Measurements from ENCODE around the gene FNDC10. TPM values are rescaled to one million over a fixed set of nuclear protein-coding genes. Genes with fewer than 3 reads are reported as not detected.

FNDC10 gene
- total and polyA plus RNA-seq, 9 of the 15 experiments (the other 6 are each of a cell fraction or from before 2014, with no cell fraction given) = 0.08 to 6.3 (median 1.6) TPM

DNA sequence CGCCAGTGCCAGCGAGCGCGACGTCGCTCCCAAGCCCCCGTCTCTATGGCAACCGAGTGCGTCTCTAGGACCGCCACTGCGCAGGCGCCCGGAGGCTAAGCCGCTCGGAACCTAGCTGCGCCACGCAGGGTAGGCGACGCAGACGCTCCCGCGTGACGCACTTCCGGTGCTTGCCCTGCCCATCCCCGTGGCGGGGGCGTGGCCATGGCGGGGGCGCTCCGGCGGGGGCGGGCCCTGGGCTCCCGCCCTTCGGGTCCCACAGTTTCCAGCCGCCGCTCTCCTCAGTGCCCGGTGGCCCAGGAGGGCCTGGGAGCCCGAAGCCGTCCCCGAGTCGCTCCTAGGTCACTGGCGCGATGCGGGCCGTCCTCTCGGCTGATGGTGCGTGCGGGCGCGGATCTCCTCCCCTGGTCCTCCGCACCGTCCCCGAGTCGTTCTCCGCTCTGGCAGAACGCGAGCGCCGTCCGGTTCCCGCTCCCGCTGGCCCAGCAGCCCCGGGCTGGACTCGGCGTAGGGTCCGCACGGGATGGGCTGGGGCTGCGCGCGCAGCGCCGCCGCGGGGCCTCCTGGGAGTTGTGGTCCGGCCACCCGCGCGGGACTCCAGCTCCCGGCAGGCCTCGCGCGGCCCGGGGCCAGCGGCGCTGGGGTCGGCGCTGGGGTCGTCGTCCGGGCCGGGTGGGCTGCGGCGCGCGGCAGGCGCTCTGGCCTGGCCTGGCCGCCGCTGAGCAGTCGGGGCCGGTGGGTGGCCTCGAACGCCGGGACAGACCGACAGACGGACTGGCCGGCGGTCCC, 15.5 kb upstream of the FNDC10 start, which contains the start of gene MIB2 (continued):
- TF ChIP-seq CCAR2 (IDR thresholded peaks at IDR 0.05; ENCODE audit: low read depth, low read length) = no peak
- TF ChIP-seq CXXC5 (CRISPR knock-in tag; IDR thresholded peaks at IDR 0.05) = peak; percentile 84
- TF ChIP-seq, protein P1, sequence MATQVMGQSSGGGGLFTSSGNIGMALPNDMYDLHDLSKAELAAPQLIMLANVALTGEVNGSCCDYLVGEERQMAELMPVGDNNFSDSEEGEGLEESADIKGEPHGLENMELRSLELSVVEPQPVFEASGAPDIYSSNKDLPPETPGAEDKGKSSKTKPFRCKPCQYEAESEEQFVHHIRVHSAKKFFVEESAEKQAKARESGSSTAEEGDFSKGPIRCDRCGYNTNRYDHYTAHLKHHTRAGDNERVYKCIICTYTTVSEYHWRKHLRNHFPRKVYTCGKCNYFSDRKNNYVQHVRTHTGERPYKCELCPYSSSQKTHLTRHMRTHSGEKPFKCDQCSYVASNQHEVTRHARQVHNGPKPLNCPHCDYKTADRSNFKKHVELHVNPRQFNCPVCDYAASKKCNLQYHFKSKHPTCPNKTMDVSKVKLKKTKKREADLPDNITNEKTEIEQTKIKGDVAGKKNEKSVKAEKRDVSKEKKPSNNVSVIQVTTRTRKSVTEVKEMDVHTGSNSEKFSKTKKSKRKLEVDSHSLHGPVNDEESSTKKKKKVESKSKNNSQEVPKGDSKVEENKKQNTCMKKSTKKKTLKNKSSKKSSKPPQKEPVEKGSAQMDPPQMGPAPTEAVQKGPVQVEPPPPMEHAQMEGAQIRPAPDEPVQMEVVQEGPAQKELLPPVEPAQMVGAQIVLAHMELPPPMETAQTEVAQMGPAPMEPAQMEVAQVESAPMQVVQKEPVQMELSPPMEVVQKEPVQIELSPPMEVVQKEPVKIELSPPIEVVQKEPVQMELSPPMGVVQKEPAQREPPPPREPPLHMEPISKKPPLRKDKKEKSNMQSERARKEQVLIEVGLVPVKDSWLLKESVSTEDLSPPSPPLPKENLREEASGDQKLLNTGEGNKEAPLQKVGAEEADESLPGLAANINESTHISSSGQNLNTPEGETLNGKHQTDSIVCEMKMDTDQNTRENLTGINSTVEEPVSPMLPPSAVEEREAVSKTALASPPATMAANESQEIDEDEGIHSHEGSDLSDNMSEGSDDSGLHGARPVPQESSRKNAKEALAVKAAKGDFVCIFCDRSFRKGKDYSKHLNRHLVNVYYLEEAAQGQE (IDR thresholded peaks at IDR 0.05; ENCODE audit: borderline replicate concordance) = no peak; the same call in 1 of the 2 replicates
- TF ChIP-seq, protein P1 (CRISPR knock-in tag; IDR thresholded peaks at IDR 0.05; ENCODE audit: low read depth) = peak; percentile 73
- TF ChIP-seq, protein P2, sequence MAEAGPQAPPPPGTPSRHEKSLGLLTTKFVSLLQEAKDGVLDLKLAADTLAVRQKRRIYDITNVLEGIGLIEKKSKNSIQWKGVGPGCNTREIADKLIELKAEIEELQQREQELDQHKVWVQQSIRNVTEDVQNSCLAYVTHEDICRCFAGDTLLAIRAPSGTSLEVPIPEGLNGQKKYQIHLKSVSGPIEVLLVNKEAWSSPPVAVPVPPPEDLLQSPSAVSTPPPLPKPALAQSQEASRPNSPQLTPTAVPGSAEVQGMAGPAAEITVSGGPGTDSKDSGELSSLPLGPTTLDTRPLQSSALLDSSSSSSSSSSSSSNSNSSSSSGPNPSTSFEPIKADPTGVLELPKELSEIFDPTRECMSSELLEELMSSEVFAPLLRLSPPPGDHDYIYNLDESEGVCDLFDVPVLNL (CRISPR knock-in tag; IDR thresholded peaks at IDR 0.05; ENCODE audit: low read depth) = no peak
- TF ChIP-seq STAG1 (CRISPR knock-in tag; IDR thresholded peaks at IDR 0.05; ENCODE audit: borderline replicate concordance) = peak; percentile 61
- TF ChIP-seq NCOR1 (IDR thresholded peaks at IDR 0.05) = no peak
- peak; percentile 65 for TF ChIP-seq NEUROD1 (IDR thresholded peaks at IDR 0.05; ENCODE audit: borderline replicate concordance, low read depth, low read length, partially characterized antibody)
- TF ChIP-seq, protein P3, sequence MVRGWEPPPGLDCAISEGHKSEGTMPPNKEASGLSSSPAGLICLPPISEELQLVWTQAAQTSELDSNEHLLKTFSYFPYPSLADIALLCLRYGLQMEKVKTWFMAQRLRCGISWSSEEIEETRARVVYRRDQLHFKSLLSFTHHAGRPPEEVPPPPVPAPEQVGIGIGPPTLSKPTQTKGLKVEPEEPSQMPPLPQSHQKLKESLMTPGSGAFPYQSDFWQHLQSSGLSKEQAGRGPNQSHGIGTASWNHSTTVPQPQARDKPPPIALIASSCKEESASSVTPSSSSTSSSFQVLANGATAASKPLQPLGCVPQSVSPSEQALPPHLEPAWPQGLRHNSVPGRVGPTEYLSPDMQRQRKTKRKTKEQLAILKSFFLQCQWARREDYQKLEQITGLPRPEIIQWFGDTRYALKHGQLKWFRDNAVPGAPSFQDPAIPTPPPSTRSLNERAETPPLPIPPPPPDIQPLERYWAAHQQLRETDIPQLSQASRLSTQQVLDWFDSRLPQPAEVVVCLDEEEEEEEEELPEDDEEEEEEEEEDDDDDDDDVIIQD (CRISPR knock-in tag; IDR thresholded peaks at IDR 0.05) = no peak
- peak; percentile 80; the same call in 1 of the 2 replicates for TF ChIP-seq ZNF830 (CRISPR knock-in tag; IDR thresholded peaks at IDR 0.05)
- peak; percentile 47; the same call in 1 of the 2 replicates for TF ChIP-seq FOXJ2 (tag; IDR thresholded peaks at IDR 0.05)
- no peak for TF ChIP-seq ILK (tag; IDR thresholded peaks at IDR 0.05; ENCODE audit: borderline replicate concordance, low read depth)
- TF ChIP-seq, protein P4, sequence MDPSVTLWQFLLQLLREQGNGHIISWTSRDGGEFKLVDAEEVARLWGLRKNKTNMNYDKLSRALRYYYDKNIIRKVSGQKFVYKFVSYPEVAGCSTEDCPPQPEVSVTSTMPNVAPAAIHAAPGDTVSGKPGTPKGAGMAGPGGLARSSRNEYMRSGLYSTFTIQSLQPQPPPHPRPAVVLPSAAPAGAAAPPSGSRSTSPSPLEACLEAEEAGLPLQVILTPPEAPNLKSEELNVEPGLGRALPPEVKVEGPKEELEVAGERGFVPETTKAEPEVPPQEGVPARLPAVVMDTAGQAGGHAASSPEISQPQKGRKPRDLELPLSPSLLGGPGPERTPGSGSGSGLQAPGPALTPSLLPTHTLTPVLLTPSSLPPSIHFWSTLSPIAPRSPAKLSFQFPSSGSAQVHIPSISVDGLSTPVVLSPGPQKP (CRISPR knock-in tag; IDR thresholded peaks at IDR 0.05) = peak; percentile 38; the same call in 1 of the 2 replicates
- TF ChIP-seq, protein P5, sequence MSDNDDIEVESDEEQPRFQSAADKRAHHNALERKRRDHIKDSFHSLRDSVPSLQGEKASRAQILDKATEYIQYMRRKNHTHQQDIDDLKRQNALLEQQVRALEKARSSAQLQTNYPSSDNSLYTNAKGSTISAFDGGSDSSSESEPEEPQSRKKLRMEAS (CRISPR knock-in tag; IDR thresholded peaks at IDR 0.05) = peak; percentile 74; the same call in 1 of the 2 replicates

Measured in K562 (cell line).